Type B pancreatic cell (in vitro differentiated cells): Measurements from ENCODE around the gene CDS1. TPM values are rescaled to one million over a fixed set of nuclear protein-coding genes. Genes with fewer than 3 reads are reported as not detected.

Experiments
- DNase-seq: peaks from one replicate; pipeline ENCODE4 v3.0.0; 2021; ENCODE audit warnings: mixed read lengths; ENCODE audit not compliant: unreplicated experiment; ENCODE audit errors: extremely low spot score
- H3K27ac Mint-ChIP-seq: 2 replicates; pipeline ENCODE4 v1.8.0; 2021; ENCODE audit warnings: mild to moderate bottlenecking, mixed read lengths
- H3K27me3 Mint-ChIP-seq: 2 replicates; pipeline ENCODE4 v1.8.0; 2021; ENCODE audit warnings: mixed read lengths
- H3K36me3 Mint-ChIP-seq: 2 replicates; pipeline ENCODE4 v1.8.0; 2021; ENCODE audit warnings: mixed read lengths
- H3K4me1 Mint-ChIP-seq: one replicate; pipeline ENCODE4 v1.8.0; 2021; ENCODE audit warnings: mixed read lengths; ENCODE audit not compliant: unreplicated experiment
- H3K4me3 Mint-ChIP-seq: 2 replicates; pipeline ENCODE4 v1.8.0; 2021; ENCODE audit warnings: mild to moderate bottlenecking, mixed read lengths
- H3K9me3 Mint-ChIP-seq: 2 replicates; pipeline ENCODE4 v1.8.0; 2021; ENCODE audit warnings: mixed read lengths
- CTCF ChIP-seq: fragments of 200-600 bp; sonication (generic); conservative IDR thresholded peaks from 2 replicates; pipeline ENCODE4 v1.5.0; 2021; ENCODE audit warnings: antibody characterized with exemption, mild to moderate bottlenecking
- total RNA-seq: library from RNA; stranded (reverse); gene quantifications from 2 replicates; pipeline ENCODE4 v1.2.1, GENCODE V29; 2021; ENCODE audit warnings: low replicate concordance

The CDS1 gene
- total RNA-seq, 1 donor from 2014 or later, result 15.1 TPM

- Mint-ChIP-seq H3K36me3 (peaks cover 9% of the 10 kb centered on the region), H3K27me3 (no peaks in the 10 kb centered on the region), H3K4me3 (no peak overlapping the region), H3K4me1 (peaks cover 4% of the 10 kb centered on the region), H3K9me3 (no peaks in the 10 kb centered on the region), H3K27ac (no peak overlapping the region)
- no peak for TF ChIP-seq CTCF
- DNase-seq, result no peak
Measured at GRCh38 chr4:84631573-84631972, 48.6 kb downstream of the CDS1 start.

- Mint-ChIP-seq H3K36me3 (peaks cover 9% of the 10 kb centered on the region), H3K4me3 (no peak overlapping the region), H3K27ac (no peak overlapping the region), H3K9me3 (no peaks in the 10 kb centered on the region), H3K4me1 (peaks cover 4% of the 10 kb centered on the region), H3K27me3 (no peaks in the 10 kb centered on the region)
- DNase-seq, result no peak
- no peak for TF ChIP-seq CTCF
Measured at GRCh38 chr4:84632092-84632491, 49.2 kb downstream of the CDS1 start.

- H3K36me3 Mint-ChIP-seq, result peaks cover 8% of the 10 kb centered on the region
- H3K4me1 Mint-ChIP-seq, result peaks cover 4% of the 10 kb centered on the region
- TF ChIP-seq CTCF, result no peak
- H3K4me3 Mint-ChIP-seq, result no peak overlapping the region
- H3K27me3 Mint-ChIP-seq, result no peaks in the 10 kb centered on the region
- no peak for DNase-seq
- H3K9me3 Mint-ChIP-seq, result no peaks in the 10 kb centered on the region
- no peak overlapping the region for H3K27ac Mint-ChIP-seq
Measured at GRCh38 chr4:84634961-84635360, 52.0 kb downstream of the CDS1 start.

GRCh38 chr4:84638092-84638491 is 55.2 kb downstream of the CDS1 start:
- H3K9me3 Mint-ChIP-seq, result no peaks in the 10 kb centered on the region
- peaks cover 5% of the 10 kb centered on the region for H3K36me3 Mint-ChIP-seq
- H3K27ac Mint-ChIP-seq, result no peak overlapping the region
- no peak for DNase-seq
- no peaks in the 10 kb centered on the region for H3K4me1 Mint-ChIP-seq
- H3K4me3 Mint-ChIP-seq, result no peak overlapping the region
- TF ChIP-seq CTCF, result no peak
- H3K27me3 Mint-ChIP-seq, result no peaks in the 10 kb centered on the region

- TF ChIP-seq CTCF, result no peak
- Mint-ChIP-seq H3K27me3 (no peaks in the 10 kb centered on the region), H3K27ac (no peak overlapping the region)
Measured at GRCh38 chr4:84639145-84639544, 56.2 kb downstream of the CDS1 start.

GRCh38 chr4:84644087-84644486 is 61.2 kb downstream of the CDS1 start:
- Mint-ChIP-seq H3K4me3 (no peak overlapping the region), H3K9me3 (no peaks in the 10 kb centered on the region), H3K4me1 (no peaks in the 10 kb centered on the region), H3K27me3 (no peaks in the 10 kb centered on the region), H3K27ac (no peak overlapping the region), H3K36me3 (peaks cover 20% of the 10 kb centered on the region)
- DNase-seq, result no peak
- TF ChIP-seq CTCF, result no peak

More at GRCh38 chr4:84639145-84639544, 56.2 kb downstream of the CDS1 start:
- Mint-ChIP-seq H3K4me1 (no peaks in the 10 kb centered on the region), H3K36me3 (peaks cover 5% of the 10 kb centered on the region), H3K4me3 (no peak overlapping the region), H3K9me3 (no peaks in the 10 kb centered on the region)
- no peak for DNase-seq
